Body of pancreas (tissue), 4 donors: ENCODE results near the gene CDC42BPA.

Source experiments
- POLR2A ChIP-seq, 3 donors: fragments of 450-650 bp; IDR thresholded peaks; one replicate each; pipeline ENCODE4 v1.6.1; 2016; ENCODE audit warnings: antibody characterized with exemption in 3 of 3, mild to moderate bottlenecking in 2 of 3
- TF ChIP-seq, protein P1 (sequence below), 7 experiments: fragments of 450-650 bp in 4 of 7; fragments of 200-600 bp in 3 of 7; sonication (generic) in 3 of 7; IDR thresholded peaks; one replicate each; pipeline ENCODE4 v1.5.1; 2016 to 2019; ENCODE audit warnings: antibody characterized with exemption in 7 of 7

DNA sequence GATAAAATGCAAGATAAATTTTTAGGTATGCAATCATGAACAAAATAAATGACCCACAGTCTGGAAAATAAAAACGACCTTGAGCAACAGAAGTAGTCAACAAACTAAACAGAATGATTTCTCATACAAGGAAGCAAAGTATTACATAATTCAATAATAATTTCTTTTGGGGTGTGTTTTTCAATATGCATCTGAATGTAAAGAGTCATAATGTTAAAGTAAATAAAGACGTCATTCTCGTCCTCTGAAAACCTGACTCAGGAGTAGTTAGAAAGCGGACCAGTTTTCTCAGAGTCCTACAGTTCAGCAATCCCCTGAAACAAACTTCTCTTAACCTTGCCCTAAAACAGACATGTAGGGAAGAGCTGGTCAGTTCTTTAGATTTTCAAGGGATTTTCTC is 18.6 kb downstream of the CDC42BPA start:
- TF ChIP-seq, protein P1, sequence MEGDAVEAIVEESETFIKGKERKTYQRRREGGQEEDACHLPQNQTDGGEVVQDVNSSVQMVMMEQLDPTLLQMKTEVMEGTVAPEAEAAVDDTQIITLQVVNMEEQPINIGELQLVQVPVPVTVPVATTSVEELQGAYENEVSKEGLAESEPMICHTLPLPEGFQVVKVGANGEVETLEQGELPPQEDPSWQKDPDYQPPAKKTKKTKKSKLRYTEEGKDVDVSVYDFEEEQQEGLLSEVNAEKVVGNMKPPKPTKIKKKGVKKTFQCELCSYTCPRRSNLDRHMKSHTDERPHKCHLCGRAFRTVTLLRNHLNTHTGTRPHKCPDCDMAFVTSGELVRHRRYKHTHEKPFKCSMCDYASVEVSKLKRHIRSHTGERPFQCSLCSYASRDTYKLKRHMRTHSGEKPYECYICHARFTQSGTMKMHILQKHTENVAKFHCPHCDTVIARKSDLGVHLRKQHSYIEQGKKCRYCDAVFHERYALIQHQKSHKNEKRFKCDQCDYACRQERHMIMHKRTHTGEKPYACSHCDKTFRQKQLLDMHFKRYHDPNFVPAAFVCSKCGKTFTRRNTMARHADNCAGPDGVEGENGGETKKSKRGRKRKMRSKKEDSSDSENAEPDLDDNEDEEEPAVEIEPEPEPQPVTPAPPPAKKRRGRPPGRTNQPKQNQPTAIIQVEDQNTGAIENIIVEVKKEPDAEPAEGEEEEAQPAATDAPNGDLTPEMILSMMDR (IDR thresholded peaks at IDR 0.05): no peak
- TF ChIP-seq POLR2A (IDR thresholded peaks at IDR 0.05): no peak
